Thyroid gland (tissue), 4 donors: ENCODE measurements around the gene TCEAL3.

Source experiments
- CTCF ChIP-seq, 6 experiments: fragments of 200-600 bp in 3 of 6; fragments of 450-650 bp in 3 of 6; sonication (generic) in 3 of 6; IDR thresholded peaks; one replicate each; pipeline ENCODE4 v1.5.1; 2016 to 2019; ENCODE audit warnings: antibody characterized with exemption in 6 of 6, mild to moderate bottlenecking in 2 of 6, inconsistent platforms in 1 of 6, moderate library complexity in 1 of 6
- POLR2A ChIP-seq, 2 donors: fragments of 450-650 bp; IDR thresholded peaks; one replicate each; pipeline ENCODE4 v1.6.1; 2017; ENCODE audit warnings: antibody characterized with exemption in 2 of 2, mild to moderate bottlenecking in 2 of 2, moderate library complexity in 1 of 2

- no peak for TF ChIP-seq POLR2A (IDR thresholded peaks at IDR 0.05)
- no peak for TF ChIP-seq CTCF (IDR thresholded peaks at IDR 0.05)
These were observed 19.1 kb downstream of the TCEAL3 start for GRCh38 chrX:103626855-103627254.
